NCI-H345 treated with DMSO at 0.1 percent for 48 hours (cell line): ENCODE measurements around the gene ITPKA.

Experiments
- DNase-seq: peaks from one replicate; lab custom pipeline; 2025; ENCODE audit not compliant: unreplicated experiment; lab: John Stamatoyannopoulos, UW

ITPKA gene

GRCh38 chr15:41489641-41490040, 4.0 kb upstream of the ITPKA start:
- DNase-seq: no peak

GRCh38 chr15:41490355-41490754, 3.3 kb upstream of the ITPKA start:
- DNase-seq: no peak

DNA sequence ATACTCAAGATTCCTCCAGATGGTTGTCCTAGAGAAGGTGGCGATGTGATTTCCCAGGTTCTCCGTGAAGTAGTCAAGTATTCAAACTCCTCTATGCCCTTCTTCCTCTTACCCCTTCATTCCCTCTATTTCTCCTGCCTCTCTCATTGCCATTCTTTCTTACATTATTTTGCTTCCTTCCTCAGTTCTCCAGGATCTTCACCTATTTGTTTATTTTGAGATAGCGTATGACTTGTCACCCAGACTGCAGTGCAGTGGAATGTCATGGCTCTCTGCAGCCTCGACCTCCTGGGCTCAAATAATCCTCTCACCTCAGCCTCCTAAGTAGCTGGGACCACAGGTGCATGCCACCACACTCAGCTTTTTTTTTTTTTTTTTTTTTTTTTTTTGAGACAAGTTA, 1.8 kb upstream of the ITPKA start:
- no peak for DNase-seq

DNA sequence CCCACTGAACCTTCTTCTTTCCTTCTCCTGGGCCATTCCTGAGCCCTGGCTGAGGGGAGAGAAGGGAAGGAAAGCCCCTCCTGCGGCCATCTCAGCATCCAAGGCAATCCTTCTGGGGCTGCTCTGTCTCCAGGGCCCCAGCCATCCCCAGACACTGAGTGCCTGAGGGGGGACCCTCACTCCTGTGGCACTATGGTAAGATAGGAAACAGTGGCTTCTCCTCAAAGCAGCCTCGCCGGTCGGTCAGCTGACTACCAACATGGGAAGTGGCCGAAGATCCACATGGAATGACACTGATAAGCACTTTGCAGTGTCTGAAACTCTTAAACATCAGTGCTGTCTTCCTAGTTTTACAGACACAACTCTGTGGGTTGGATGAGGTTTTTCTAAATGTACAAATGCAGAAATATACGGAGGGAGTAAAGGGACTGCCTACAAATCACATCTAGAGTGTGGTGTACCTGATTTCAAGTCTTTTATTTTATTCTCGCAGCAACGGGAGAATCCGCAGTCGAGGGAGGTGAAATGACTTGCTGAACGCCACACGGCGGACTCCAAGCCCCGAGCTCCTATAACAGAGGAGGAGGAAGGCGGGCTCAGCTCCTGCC, 973 bp upstream of the ITPKA start:
- no peak for DNase-seq

GRCh38 chr15:41493902-41494189, 172 bp downstream of the ITPKA start:
- DNase-seq: no peak

DNA sequence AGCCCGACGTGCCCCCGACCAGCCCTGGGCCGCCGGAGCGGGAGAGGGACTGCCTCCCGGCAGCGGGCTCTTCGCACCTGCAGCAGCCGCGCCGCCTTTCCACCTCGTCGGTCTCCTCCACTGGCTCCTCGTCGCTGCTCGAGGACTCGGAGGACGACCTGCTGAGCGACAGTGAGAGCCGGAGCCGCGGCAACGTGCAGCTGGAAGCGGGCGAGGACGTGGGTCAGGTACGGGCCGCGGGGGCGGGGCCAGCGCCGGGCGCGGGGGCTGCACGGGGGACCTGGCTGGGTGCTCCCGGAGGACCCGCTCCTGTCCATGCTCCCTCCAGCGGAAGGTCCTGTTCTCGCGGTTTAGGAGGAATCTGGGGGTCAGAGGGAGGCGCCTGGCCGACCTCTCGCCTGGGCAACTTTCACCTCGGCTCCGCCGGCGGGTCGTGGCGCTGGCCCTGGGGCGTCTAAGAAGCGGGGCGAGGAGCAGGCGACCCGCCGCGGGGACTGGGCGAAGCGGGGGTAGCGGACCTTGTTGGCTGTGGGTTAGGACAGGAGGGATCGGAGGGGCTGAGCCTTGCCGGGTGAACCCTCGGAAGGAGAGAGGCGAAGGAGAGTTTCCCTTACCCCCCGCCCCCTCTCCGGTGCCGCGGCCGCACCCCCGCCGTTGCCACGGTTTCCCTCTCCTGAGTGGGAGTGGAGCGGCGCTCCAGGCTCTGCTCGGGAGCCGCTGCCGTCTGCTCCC, 682 bp downstream of the ITPKA start:
- no peak for DNase-seq

- no peak for DNase-seq
Measured at GRCh38 chr15:41494922-41495735, 1.5 kb downstream of the ITPKA start.

DNA sequence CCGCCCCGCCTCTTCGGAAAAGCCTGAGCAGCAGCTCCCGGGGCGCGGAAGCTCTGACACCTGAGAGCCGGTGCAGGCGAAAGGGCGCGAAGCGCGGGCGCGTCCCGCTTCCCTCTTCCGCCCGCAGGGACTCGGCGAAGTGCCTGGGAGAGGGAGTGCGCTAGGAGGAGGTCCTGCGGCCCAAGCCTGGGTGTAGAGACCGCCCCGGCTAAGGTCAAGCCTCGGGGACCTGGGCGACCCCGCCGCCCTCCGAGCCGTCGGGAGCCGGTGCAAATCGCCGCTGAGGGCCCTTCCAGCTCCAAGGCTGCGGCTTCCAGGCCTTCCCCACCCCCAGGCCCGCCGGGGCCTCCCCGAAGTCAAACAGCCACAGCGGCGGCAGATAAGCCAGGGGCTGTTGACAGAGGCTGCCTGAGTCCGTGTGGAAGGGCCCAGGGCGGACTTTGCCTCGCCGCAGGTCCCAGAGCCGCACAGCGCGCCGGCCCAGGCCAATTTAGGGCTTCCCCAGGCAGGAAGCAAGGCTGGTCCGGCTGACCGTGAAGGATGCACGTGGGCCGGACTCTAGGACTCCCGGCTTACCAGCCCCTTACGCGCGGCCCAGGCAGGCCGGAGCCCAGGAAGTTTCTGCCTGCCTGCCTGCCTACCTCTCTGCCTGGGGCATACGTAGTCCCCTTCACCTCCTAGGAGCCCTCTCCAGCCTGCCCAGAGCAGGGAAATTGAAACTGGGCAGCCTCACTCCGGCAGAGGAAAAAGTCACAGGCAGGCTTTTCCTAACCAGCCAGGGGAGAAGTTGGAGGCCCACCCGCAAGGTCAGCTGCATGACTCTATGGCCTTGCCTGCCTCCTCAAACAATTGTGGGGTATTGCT, 2.3 kb downstream of the ITPKA start:
- DNase-seq: no peak

DNA sequence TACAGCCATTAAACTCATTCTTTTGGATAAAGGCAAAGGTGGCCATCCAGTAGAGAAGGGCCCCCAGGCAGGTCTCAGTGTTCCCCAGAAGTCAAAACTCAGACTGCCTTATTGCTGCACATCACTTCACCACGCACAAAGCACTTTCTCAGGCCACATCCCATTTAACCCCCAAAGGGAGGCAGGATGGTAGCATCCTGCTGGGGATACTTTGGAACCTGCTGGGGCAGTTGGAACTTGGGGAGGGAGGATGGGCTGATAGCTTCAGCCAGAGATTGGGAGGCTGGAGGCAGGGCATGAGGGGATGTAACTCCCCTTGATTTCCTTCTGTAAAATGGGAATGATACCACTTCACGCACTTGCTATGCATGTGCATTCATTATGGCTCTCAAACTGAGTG, 5.0 kb downstream of the ITPKA start:
- DNase-seq: no peak

GRCh38 chr15:41499109-41499851, 5.6 kb downstream of the ITPKA start:
- DNase-seq: no peak

DNA sequence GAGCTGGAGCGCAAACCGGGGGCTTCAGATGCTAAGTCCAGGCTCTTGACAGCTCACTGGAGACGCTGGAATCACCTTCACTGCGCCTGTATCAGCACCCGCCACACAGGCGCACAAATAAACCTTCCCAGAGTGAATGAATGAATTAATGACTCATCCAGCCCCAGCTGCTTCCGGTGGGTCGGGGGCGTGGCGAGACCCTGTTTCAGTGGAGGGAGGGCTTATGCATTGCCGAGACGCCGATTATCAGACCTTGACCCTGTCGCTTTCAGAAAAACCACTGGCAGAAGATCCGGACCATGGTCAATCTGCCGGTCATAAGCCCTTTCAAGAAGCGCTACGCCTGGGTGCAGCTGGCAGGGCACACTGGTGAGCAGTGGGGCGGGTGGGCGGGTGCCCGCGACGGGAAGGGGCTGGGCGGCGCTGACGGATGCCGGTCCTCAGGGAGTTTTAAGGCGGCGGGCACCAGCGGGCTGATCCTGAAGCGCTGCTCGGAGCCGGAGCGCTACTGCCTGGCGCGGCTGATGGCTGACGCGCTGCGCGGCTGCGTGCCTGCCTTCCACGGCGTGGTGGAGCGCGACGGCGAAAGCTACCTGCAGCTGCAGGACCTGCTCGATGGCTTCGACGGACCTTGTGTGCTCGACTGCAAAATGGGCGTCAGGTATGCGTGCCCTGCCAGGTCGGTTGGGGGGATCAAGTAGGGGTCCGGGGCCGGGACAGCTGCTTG, 7.7 kb downstream of the ITPKA start:
- DNase-seq: no peak

- DNase-seq: no peak
Measured at GRCh38 chr15:41501931-41502794, 8.5 kb downstream of the ITPKA start.

DNA sequence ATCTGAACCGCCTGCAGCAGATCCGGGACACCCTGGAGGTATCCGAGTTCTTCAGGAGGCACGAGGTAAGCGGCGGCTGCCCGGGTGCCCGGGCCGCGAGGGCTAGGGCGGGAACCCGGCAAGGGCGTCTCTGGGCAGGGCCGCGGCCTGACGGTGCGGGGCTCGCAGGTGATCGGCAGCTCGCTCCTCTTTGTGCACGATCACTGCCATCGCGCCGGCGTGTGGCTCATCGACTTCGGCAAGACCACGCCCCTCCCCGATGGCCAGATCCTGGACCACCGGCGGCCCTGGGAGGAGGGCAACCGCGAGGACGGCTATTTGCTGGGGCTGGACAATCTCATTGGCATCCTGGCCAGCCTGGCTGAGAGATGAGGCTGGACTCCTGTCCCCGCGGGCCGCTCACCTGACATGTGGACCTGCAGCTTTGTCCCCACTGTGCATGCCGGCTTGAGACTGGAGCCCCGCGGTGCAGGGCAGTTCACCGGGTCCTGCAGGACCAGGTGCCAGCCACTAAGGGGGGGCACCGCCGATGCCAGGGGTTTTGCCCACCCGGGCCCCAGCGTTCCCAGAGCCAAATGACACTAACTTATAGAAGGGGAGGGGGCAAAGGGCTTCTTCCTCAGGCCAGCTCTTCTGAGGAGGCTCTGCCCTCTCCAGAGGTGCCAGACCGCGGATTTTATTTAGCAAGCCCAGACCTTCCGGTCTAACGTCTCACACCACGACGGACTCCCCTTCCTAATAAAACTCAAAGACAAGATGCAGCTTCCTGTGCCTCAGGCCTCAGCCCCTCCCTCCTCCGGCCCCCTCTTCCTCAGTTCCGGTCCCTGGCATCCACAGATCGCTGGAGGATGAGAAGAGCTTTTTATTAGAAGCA, 9.4 kb downstream of the ITPKA start:
- DNase-seq: no peak

GRCh38 chr15:41503669-41504010, 10.0 kb downstream of the ITPKA start:
- no peak for DNase-seq

GRCh38 chr15:41504751-41505492, 11.2 kb downstream of the ITPKA start:
- no peak for DNase-seq

- DNase-seq: no peak
Measured at GRCh38 chr15:41505776-41506175, 12.1 kb downstream of the ITPKA start.

DNA sequence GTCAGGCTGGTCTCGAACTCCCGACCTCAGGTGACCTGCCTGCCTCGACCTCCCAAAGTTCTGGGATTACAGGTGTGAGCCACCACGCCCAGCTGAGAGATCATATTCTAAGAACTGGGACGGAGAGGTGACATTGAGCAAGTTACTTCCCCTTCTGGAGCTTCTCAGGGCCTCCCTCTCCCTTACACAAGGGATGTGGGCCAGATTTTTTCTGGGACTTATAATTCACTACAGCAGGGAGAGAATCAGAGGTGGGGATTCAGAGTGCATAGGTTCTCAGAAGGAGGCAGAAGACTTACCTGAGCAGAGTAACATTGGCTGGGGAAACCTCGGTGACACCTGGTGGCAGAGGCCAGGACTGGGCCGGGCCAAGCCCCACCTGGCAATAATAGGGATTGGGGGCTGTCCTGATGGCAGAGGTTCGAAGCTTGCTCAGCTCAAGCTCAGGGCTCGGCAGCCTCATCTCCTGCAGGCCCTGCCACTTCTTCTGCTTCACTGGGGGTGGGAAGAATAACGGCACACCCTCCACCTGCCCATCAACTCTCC, 13.2 kb downstream of the ITPKA start:
- no peak for DNase-seq
